DND-41 (cell line): ENCODE results near the gene DEFB126.

ENCODE experiments used
- EZH2 ChIP-seq: IDR thresholded peaks from 3 replicates; pipeline ENCODE4 v1.6.1; 2012; ENCODE audit warnings: borderline replicate concordance, low read depth, mild to moderate bottlenecking, moderate library complexity, low read length, inconsistent platforms; ENCODE audit not compliant: severe bottlenecking
- TF ChIP-seq, protein P1 (sequence below): IDR thresholded peaks from 2 replicates; pipeline ENCODE4 v1.5.1; 2012; ENCODE audit warnings: borderline replicate concordance, low read length, moderate library complexity, mild to moderate bottlenecking; ENCODE audit not compliant: poor library complexity, severe bottlenecking; ENCODE audit errors: extremely low read depth

DNA sequence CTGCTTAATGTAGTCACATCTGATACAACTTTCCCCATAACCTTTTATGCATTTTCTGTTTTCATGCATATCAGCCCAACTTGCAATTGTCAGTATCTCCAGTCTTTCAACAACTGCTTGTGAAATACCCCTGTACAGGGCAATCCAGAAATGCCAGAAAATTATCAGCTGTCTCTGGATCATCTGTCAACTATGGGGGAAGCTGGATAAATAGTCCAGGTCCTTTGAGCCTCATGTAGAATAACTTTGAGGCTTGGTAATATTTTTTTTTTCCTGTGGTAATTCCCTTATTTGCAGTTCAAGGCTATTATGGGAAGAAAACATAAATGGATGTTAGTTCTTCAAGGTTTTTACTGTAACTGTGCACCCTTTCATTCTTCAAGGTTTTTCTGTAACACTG, 48.7 kb upstream of the DEFB126 start:
- TF ChIP-seq EZH2: no peak
- TF ChIP-seq, protein P1, sequence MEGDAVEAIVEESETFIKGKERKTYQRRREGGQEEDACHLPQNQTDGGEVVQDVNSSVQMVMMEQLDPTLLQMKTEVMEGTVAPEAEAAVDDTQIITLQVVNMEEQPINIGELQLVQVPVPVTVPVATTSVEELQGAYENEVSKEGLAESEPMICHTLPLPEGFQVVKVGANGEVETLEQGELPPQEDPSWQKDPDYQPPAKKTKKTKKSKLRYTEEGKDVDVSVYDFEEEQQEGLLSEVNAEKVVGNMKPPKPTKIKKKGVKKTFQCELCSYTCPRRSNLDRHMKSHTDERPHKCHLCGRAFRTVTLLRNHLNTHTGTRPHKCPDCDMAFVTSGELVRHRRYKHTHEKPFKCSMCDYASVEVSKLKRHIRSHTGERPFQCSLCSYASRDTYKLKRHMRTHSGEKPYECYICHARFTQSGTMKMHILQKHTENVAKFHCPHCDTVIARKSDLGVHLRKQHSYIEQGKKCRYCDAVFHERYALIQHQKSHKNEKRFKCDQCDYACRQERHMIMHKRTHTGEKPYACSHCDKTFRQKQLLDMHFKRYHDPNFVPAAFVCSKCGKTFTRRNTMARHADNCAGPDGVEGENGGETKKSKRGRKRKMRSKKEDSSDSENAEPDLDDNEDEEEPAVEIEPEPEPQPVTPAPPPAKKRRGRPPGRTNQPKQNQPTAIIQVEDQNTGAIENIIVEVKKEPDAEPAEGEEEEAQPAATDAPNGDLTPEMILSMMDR: no peak
